ENCODE measurements around the gene CLEC4M.

CLEC4M gene

GRCh38 chr19:7732045-7732444 is 31.0 kb upstream of the CLEC4M start, which contains the start of gene CLEC4G:
TSS of gene CLEC4G (minus strand) at chr19:7732110. CDS start at chr19:7732102, 8 bp downstream.
- Histone ChIP-seq H3K9me3 (no peaks in the 10 kb centered on the region), H3K4me3 (ENCODE audit: low read depth, low read length) (no peak within 1 kb of the TSS), H3K36me3 (no peaks in the 10 kb centered on the region), H3K4me1 (no peaks in the 10 kb centered on the region), H3K27me3 (peaks cover 59% of the 10 kb centered on the region)
- TF ChIP-seq CTCF (IDR thresholded peaks at IDR 0.05; ENCODE audit: low read depth, low read length), result no peak
- DNase-seq, result no peak

DNA sequence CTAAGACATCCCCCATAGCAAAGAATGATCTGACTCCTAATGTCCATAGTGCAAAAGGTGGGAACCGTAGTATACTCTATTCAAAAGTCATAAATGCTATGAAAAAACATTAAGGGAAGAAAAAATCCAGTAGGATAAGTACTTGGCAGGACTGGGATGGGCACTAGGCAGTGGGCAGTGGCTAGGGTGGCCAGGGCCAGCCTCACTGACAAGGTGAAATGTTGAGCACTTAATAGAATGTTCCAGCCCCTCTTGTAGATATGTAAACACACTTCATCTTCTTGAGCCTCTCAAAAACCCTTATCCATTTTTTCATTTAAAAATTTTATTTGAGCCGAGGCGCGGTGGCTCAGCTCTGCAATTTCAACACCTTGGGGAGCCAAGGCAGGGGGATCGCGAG is 29.7 kb upstream of the CLEC4M start:
- no peaks in the 10 kb centered on the region for H3K9me3 ChIP-seq
- no peak for DNase-seq
- no peak overlapping the region for H3K4me3 ChIP-seq (ENCODE audit: low read depth, low read length)
- H3K27me3 ChIP-seq, result peaks cover 52% of the 10 kb centered on the region
- no peak for TF ChIP-seq CTCF (IDR thresholded peaks at IDR 0.05; ENCODE audit: low read depth, low read length)
- H3K4me1 ChIP-seq, result no peaks in the 10 kb centered on the region
- H3K36me3 ChIP-seq, result no peaks in the 10 kb centered on the region

DNA sequence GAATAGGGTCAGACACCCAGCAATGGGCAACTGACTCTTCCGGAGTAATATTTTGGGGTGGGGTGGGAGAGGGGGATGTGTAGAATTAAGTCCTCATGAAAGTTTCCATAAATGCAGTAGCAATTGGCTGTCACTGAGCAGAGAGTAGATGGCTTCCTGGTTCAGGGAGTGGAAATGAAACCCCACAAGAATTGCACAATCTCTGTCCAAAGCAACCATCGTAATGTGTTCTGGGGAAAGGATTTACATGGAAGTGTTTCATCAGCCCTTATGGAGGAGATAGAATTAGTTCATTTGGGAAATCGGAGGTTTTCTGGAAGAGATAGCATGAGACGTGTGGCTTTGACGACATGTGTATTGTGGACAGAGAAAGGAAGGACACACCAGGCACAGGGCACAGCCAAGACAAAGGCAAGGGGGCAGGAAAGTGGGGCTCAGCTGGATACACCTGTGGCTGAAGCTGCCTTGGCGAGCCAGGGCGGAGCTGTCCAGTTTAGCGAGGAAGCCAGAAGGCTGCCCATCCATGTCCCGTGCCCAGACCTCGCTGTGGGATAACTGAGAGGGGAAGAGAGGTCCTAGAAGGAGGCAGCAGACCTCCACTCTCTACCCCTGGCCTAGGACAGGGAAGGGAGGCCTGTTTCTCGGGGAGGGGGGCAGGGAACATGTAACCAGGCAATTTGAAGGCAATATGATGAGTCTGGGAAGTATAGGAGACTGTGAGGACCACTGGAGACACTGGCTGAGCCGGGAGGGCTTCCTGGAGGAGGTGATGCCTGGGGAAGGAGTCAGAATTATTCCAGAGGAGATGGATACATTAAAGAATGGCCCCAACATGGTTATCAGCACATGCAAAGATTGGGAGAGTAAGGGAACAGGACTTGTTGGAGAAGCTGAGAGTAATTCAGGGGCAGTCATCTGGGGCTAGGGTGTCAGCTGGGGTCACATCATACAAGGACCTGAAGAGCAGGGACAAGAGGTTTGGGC is 28.5 kb upstream of the CLEC4M start:
- Histone ChIP-seq H3K4me3 (ENCODE audit: low read depth, low read length) (no peak overlapping the region), H3K4me1 (no peaks in the 10 kb centered on the region), H3K36me3 (no peaks in the 10 kb centered on the region), H3K9me3 (no peaks in the 10 kb centered on the region), H3K27me3 (peaks cover 40% of the 10 kb centered on the region)
- no peak for TF ChIP-seq CTCF (IDR thresholded peaks at IDR 0.05; ENCODE audit: low read depth, low read length)
- DNase-seq, result no peak

DNA sequence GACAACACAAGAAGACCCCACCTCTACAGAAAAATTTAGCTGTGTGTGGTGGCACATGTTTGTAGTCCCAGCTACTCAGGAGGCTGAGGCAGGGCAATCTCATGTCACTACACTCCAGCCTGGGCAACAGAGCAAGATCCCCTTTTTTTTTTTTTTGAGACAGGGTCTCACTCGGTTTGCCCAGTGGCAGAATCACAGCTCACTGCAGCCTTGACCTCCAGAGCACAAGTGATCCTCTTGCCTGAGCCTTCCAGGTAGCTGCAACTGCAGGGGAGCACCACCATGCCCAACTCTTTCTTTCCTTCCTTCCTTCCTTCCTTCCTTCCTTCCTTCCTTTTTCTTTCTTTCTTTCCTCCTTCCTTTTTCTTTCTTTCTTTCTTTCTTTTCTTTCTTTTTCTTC is 26.9 kb upstream of the CLEC4M start:
- Histone ChIP-seq H3K4me3 (ENCODE audit: low read depth, low read length) (no peak overlapping the region), H3K27me3 (peaks cover 28% of the 10 kb centered on the region), H3K9me3 (no peaks in the 10 kb centered on the region), H3K36me3 (no peaks in the 10 kb centered on the region), H3K4me1 (no peaks in the 10 kb centered on the region)
- DNase-seq, result no peak
- no peak for TF ChIP-seq CTCF (IDR thresholded peaks at IDR 0.05; ENCODE audit: low read depth, low read length)

GRCh38 chr19:7737215-7737614 is 25.8 kb upstream of the CLEC4M start:
- no peak for DNase-seq
- H3K4me1 ChIP-seq, result no peaks in the 10 kb centered on the region
- H3K27me3 ChIP-seq, result peaks cover 17% of the 10 kb centered on the region
- H3K4me3 ChIP-seq (ENCODE audit: low read depth, low read length), result no peak overlapping the region
- no peak for TF ChIP-seq CTCF (IDR thresholded peaks at IDR 0.05; ENCODE audit: low read depth, low read length)
- H3K36me3 ChIP-seq, result no peaks in the 10 kb centered on the region
- no peaks in the 10 kb centered on the region for H3K9me3 ChIP-seq

DNA sequence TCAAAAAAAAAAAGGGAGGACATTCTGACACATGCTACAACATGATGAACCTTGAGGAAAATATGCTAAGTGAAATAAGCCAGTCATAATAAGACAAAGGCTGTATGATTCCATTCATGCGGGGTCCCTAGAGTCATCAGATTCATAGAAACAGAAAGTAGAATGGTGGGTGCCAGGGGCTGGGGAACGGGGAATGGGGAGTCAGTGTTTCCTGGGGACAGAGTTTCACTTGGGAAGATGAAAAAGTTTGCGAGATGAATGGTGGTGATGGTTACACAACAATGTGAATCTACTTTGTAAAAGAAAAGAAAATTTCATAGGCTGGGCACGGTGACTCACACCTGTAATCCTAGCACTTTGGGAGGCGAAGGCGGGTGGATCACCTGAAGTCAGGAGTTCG is 25.0 kb upstream of the CLEC4M start:
- Histone ChIP-seq H3K27me3 (peaks cover 13% of the 10 kb centered on the region; the same call in 1 of the 2 replicates), H3K4me1 (no peaks in the 10 kb centered on the region), H3K36me3 (no peaks in the 10 kb centered on the region), H3K4me3 (ENCODE audit: low read depth, low read length) (no peak overlapping the region), H3K9me3 (no peaks in the 10 kb centered on the region)
- TF ChIP-seq CTCF (IDR thresholded peaks at IDR 0.05; ENCODE audit: low read depth, low read length), result no peak
- DNase-seq, result no peak
